H1 (cell line): Measurements from ENCODE around the gene FCRL5. TPM values are rescaled to one million over a fixed set of nuclear protein-coding genes. Genes with fewer than 3 reads are reported as not detected.

Experiments
- CHD1 ChIP-seq: IDR thresholded peaks from 2 replicates; pipeline ENCODE4 v1.6.1; 2012; ENCODE audit warnings: low read depth, low read length, improper control_type of control experiment
- GTF2F1 ChIP-seq: IDR thresholded peaks from 2 replicates; pipeline ENCODE4 v1.6.1; 2012; ENCODE audit warnings: low read depth, low read length, improper control_type of control experiment, borderline replicate concordance
- JUN ChIP-seq: IDR thresholded peaks from 2 replicates; pipeline ENCODE4 v1.6.1; 2011; ENCODE audit warnings: low read depth, mild to moderate bottlenecking, improper control_type of control experiment, low read length
- JUND ChIP-seq: IDR thresholded peaks from 2 replicates; pipeline ENCODE4 v1.6.1; 2011; ENCODE audit warnings: mild to moderate bottlenecking, improper control_type of control experiment, low read length
- MAFK ChIP-seq: IDR thresholded peaks from 2 replicates; pipeline ENCODE4 v1.6.1; 2012; ENCODE audit warnings: low read depth, mild to moderate bottlenecking, improper control_type of control experiment, low read length
- RNF2 ChIP-seq: fragments of 200-900, 300-1000 bp; sonication (generic); IDR thresholded peaks from 2 replicates; pipeline ENCODE4 v1.7.1; 2016; ENCODE audit warnings: borderline replicate concordance, low read depth, mild to moderate bottlenecking, antibody characterized with exemption, low read length; ENCODE audit not compliant: poor library complexity, severe bottlenecking; ENCODE audit errors: missing control alignments
- SUZ12 ChIP-seq: fragments of 200-600 bp; sonication (generic); IDR thresholded peaks from 2 replicates; pipeline ENCODE4 v1.6.1; 2012; ENCODE audit warnings: mild to moderate bottlenecking, inconsistent platforms, low read length, moderate library complexity, mixed read lengths
- polyA plus RNA-seq, 7 experiments: library from polyadenylated mRNA; depleted of rRNA in 3 of 7; stranded (reverse) in 5 of 7; unstranded in 2 of 7; fragments of >200 nt in 5 of 7; fragments of 200-250 nt in 2 of 7; gene quantifications; 1 replicate in 5 of 7; 2 replicates in 1 of 7; 4 replicates in 1 of 7; pipeline versions ENCODE4 v1.2.1 to v1.2.3, GENCODE V29; 2011 to 2013; ENCODE audit warnings: missing spikeins in 2 of 7, mixed read lengths in 2 of 7
- total RNA-seq: library from RNA; stranded (reverse); fragmentation: NEBNext Ultra II Directional; extraction: Animal tissue kit (Norgen Biotek cat#: 25700); gene quantifications from 2 replicates; pipeline ENCODE4 v1.2.1, GENCODE V29; 2021

Gene FCRL5
- total and polyA plus RNA-seq, 2 of the 8 experiments (the other 6 are each of a cell fraction or from before 2014, with no cell fraction given): 1.0 to 2.6 TPM

DNA sequence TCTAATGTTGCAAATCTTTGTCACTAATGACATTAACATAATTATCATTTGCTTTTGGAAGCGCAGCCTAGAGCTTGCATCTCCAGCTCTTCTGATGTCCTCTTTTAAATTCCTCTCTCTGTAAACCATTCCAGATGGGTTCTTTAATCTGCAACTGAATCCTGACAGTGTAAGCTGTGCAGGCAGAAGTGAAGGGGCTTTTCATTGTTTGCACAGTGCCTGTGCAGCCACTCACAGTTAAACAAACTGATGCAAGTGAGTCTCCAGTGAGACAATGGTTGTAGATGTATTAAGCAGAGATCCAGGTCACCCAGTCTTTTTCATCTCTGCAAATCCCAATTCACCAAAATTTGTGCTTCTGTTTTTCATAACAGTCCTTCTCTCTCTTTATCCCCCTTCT is 22.5 kb upstream of the FCRL5 start (continued):
- TF ChIP-seq CHD1 (no peak), MAFK (no peak), SUZ12 (no peak), RNF2 (no peak), JUN (no peak), JUND (no peak), GTF2F1 (no peak)
